GM21825 (cell line): ENCODE measurements around the gene CHST11.
A peak's percentile ranks its signal among the peaks of the same experiment; 100 is the strongest.

ENCODE experiments used
- ATAC-seq: cut with Tn5 transposase; IDR thresholded peaks from one replicate; pipeline ENCODE4 v1.9.1; 2021; ENCODE audit warnings: mild to moderate bottlenecking, moderate library complexity; ENCODE audit not compliant: unreplicated experiment

Gene CHST11

DNA sequence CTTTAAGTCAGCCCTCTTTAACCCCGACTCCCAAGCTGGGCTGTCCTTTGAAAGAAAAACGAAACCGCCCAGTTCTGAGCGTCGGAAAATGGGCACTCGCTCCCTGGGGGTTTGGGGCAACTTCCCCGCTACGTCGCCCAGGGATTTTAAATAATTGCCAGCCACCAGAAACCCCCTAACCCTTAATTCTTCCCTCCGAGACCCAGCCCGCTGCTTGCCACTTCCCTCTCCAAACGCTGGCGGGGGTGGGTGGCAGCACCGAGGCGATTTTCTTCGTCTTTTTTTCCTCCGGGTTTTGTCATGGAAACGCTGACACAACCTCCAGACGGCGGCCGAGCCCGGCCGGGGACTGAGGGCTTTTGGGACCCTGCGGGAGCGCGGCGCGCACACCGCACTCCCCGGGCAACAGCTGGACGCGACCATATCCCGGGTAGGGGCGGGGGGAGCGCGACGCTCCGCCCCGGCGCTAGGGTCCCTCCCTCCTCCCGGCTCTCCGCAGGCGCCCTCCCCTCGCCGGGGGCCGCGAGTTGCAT lies at the start of gene CHST11:
CHST11 (plus strand) TSS at position 532 of the 533 bp plus-strand sequence.
- ATAC-seq = peak; percentile 61

DNA sequence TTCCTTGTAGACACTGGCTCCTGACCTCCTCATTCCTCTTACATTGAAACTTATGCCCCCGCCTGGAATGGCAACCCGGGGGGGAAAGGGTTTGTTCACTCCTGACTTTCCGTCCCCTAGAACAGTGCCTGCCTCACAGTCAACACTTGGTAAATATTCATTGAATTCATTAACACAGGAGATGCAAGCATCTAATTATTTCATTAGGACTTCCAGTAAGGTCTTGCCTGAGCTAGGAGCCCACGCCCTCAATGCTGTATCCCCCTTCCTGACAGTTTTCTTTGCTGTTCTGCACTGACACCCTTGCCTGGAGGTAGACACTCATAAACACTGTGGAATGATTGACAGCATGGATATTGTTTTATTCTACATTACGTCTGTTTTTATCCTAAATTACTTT lies 49.3 kb upstream of the CHST11 start:
- no peak for ATAC-seq

DNA sequence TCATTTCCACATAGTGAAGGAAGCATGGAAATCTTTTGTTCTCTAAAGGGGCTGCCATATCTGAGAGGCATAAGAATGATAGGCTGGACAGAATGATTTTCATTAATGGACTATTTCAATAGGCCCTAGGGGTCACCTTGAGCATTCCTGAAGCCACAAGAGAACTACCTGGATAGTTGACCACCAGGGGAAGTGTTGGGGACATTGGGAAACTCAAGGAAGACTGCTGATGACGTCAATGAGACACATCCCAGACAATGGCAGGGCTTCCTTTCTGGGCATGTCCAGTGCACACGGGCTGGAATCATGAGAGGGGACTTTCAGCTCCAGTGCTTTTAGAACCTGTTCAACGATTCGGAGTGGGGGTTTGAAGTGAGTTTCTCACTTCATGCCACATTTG lies 48.8 kb upstream of the CHST11 start:
- no peak for ATAC-seq

DNA sequence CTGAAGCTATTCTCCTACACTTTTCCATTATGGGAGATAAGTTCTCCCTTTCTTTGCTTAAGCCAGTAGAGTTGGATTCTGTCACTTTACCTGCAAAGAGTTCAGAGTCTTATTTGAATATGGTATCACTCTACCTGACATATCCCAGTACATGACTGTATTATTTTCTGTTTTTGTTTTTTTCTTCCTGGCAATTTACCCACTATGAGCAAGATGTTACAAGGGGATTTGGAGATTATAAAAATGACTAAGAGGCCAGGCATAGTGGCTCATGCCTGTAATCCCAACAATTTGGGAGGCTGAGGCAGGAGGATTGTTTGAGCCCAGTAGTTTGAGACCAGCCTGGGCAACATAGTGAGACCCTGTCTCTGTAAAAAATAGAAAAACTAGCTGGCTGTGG lies 46.4 kb upstream of the CHST11 start:
- no peak for ATAC-seq

DNA sequence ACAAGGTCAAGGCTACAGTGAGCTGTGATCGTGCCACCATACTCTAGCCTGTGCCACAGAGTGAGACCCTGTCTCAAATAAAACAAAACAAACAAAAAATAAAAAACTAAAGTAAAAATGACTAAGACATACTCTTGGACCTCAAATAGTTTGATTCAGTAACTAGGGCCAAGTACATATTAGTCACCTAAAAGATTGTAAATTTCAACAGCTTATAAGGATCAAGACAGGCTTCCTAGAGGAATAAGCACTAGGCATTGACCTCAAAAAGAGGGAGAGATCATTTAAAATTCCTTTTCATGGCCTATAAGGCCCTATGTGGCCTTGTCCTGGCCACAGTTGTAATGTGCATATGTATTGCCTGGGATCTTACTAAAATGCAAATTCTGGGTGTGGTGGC lies 46.0 kb upstream of the CHST11 start:
- no peak for ATAC-seq

DNA sequence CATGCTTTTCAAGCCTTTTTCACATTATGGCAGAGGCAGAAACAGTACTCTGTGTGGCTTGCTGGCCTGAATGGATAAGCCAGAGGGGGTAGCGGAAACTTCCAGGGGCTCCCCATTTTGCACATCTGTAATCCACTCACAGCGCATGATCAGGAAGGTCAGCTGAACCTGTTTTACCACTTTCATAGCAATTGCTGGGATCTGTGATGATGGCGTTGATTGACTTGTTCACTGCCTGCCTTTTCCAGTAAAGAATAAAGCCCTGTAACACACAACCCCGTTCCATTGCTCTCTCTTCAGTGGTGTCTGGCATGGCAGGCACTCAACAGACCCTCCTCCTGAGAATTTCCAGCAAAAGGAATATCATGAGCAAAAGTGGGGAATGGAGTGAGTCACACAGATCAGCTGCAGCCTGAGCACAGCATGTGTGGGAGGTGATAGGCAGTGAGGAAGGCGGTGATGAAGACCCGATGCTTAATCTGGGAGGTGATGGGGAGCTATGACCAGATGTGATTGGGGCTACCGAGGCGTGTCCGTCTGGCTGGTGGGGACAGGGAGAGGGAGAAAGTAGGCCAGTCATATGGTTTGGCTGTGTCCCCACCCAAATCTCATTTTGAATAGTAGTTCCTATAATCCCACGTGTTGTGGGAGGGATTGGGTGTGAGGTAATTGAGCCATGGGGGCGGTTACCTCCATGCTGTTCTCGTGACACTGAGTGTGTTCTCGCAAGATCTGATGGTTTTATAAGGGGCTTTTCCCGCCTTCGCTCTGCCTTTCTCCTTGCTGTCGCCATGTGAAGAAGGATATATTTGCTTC lies 44.7 kb upstream of the CHST11 start:
- no peak for ATAC-seq

DNA sequence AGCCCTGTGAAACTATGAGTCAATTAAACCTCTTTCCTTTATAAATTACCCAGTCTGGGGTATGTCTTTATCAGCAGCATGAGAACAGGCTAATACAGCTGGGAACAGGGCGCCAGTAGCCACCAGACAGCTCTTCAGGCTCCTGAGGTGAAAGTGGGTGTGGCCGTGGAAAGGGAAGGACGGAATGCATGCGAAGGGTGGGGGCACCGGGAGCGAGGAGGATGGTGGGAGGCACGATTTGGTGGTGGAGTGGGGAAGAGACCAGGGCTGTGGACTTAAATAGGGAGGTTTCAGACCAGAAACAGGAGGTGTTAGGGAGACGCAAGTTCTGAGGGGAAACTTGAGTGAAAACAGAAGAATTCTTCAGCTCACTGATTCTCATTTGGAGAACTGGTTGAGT lies 44.1 kb upstream of the CHST11 start:
- no peak for ATAC-seq

DNA sequence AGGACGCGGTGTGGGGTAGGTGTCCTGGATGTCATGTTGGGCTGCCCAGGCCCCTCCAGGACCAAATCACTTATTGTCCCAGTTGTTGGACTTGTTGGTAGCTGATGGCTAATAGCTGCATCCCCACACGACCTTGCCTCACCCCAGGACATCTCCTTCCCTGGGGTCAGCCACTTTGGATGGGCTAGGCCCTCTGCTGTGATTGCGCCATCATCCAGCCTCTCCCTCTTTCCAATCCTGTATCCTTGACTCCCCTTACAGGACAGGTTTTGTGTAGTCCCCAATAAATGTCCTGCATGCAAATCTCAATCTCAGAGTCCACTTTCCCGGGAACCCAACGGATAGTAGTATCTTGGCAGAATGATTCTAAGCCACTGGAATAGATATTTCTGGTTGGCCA lies 43.4 kb upstream of the CHST11 start:
- ATAC-seq = no peak

DNA sequence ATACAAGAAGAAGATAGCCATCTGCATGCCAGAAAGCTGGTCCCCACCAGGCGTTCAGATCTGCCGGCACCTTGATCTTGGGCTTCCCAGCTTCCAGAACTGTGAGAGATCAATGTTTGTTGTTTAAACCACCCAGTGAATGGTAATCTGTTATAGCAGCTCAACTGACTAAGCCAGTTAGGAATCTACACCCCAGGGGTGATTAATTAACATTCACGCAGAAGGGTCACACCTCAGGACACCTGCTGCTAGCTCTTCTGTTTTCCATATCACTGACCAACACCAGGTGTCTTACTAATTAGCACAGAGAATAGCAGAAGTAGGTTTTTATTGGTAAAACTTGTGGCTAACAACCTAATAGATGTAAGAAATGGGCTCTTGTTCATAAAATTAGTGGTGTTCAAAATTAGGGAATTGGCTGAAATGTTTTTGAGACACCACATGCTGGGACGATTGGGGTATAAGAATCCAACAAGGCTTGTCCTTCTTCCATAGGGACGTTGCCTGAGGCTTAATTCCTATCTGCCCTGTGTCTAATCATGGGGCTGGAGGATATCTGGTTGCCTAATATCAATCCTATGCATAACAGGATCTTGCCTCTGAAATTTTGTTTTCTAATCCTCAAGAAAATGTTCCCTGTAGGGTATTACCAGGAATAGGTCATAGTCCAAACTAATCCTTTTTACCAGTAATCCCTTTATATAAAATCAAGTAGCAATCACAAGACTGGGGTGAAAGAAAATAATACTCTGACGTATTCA lies 42.0 kb upstream of the CHST11 start:
- no peak for ATAC-seq

DNA sequence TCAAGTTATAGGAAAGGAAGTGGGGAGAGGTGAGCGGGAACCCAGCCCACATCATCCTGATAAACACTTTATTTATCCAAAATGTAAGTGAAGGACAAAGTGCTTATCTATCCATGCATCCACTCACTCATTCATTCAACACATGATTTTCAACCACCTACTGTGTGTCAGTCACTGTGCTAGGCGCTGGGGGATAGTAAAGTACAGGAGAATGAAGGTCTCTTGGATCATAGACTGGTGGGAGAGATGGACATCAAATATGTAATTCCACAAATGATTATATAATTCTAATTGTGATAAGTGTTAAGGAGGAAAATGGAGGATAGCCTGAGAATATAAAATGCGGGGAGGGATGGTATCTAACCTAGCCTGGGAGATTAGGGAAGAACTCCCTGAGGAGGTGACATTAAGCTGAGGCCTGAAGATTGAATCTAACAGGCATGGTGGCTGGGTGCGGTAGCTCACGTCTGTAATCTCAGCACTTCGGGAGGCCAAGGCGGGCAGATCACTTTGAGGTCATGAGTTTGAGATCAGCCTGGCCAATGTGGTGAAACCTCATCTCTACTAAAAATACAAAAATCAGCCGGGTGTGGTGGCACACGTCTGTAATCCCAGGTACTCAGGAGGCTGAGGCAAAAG lies 41.3 kb upstream of the CHST11 start:
- no peak for ATAC-seq

DNA sequence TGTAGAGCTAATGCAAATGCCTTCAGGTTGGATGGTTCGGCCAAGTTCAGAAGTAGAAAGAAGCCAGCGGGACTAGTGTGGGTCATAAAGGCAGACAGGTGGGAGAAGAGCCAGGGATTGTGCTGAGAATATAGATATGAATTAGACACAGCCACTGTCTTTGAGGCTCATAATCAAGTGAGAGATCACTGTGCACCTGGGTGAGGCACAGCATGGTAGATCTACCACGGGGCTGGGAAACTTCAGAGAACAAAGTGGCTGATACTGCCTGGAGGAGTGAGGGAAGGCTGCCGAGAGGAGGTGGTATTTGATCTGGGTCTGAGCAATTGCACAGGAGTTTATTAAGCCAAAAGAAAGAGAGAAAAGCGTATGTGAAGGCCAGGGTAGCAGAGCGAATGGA lies 40.6 kb upstream of the CHST11 start:
- no peak for ATAC-seq

DNA sequence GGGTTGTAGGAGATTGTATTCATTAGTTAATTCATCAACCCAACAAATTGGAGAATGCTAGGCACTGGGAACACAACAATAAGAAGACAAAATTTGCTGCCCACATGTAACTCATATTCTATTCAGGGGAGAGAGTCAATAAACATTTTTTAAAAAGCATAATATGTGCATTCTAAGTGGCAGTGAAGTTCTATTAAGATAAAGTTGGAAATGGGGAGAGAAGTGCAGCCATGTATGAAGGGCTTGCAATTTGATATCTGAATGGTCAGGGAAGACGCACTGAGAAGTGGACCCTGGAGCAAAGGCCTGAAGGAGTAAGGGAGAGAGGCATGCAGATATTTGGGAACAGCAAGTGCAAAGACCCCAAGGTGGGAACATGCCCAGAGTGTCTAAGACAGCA lies 40.2 kb upstream of the CHST11 start:
- no peak for ATAC-seq

DNA sequence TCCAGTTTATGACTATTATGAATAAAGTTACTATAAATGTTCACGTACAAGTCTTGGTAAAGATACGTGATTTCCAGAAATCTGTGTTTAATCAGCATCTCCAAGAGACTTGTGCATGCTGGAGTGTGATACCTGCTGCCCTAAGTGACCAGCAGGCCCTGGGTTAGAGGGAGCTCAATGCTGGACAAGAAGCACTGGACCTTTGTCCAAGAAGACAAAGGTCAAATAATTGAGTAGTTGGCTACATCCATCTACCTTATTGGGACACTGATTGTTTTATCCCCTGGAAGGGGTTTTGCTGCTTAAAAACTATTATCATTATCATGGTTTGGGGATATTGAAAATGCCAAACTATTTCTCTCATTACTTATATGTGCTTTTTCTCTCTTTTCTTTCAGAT lies 37.0 kb upstream of the CHST11 start:
- ATAC-seq = no peak

DNA sequence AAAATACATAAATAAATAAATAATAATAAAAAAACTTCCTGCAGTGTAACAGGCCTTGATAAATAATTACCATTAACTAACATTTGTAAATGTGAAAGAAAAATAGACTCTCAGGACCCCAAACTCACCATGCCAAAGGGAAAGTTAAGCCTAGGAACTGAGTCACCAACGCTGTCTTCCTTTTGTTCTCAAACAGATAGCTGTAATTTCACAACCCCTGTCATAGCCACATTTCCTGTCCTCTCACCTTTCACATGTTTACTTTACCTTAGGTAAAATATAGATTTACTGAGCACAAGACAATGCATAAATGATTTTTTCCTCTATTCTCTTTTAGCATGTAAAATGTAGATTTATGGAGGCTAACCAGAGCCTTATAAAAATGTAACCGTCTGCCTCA lies 35.9 kb upstream of the CHST11 start:
- ATAC-seq = no peak

DNA sequence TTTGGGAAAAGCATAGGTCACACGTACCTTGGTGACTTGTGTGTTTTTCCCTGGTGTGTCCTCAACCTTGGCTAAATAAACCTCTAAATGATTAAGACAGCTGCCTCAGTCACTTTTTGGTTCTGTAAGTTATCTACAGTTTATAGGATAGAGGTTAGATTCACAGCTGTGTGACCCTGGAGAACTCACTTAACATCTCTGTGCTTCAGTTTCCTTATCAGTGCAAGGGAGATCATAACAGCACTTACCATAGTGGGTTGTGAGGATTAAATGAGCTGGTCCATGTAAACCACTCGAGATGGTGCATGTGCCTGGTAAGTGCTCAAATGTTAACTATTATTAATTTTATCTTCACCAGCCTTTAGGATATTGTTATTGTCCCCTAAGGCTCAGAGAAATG lies 35.4 kb upstream of the CHST11 start:
- no peak for ATAC-seq

DNA sequence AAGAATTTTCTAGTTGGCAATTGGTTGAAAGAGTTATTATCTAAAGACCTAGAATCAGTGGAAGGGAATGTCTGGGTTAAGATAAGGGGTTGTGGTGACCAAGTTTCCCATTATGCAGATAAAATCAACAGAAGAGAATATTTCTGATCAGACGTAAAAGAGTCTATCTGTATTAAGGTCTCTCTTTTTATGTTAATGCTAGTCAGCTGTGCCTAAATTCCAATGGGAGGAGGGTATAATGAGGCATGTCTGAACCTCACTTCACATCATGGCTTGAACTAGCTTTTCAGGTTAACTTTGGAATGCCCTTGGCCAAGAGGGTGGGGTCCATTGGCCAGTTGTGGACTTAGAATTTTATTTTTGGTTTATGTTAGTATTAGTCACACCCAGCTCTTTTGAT lies 34.3 kb upstream of the CHST11 start:
- no peak for ATAC-seq

DNA sequence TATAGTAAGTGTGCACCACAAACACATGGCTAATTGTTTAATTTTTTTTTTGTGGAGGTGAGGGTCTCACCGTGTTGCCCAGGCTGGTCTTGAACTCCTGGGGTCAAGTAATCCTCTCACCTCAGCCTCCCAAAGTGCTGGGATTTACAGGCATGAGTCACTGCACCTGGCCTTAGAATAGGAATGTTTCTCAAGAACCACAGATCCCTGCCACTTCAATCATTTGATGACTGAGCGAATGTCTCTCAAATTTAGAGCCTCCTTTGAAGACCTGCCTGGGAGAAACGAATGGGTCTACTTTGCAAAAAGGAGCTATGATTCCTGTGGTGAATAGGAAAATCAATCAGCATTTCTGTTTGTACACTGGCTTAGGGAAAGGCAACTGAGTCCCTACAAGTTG lies 33.5 kb upstream of the CHST11 start:
- ATAC-seq = no peak

DNA sequence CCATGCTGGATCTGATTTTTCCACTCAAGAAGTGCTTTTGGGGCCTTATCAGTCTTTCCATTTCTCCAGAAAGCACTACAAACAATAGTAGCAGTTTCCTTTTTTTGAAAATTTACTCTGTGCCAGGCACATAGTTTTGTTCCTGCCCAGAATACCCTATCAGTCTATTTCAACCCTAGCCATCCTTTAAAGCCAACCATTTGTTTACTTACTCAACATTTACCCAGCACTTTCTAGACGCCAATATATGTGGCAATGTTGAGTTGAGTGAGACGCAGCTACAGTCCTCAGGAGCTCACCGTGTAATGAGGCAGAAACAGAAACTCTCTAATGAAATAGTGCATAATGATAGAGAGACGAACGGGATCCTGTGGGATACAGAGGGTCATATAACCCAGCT lies 32.9 kb upstream of the CHST11 start:
- no peak for ATAC-seq

DNA sequence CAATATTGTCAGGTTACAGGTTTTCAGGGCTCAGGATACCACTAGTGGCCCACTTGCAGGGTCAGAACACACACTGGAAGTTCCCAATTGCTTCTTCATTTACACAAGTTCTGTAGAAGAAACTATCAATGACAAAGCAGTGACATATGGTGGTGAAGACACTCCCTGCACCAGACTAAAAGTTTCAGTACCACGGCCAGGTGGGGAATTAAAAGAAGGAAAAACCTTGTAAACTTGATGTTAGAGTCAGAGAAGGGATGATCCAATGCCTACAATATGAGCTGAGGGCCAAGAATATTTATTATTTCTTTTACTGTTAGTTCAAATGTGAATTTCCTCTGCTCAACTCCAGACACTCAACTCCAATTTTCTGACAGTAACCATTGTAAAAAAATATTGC lies 31.8 kb upstream of the CHST11 start:
- no peak for ATAC-seq

DNA sequence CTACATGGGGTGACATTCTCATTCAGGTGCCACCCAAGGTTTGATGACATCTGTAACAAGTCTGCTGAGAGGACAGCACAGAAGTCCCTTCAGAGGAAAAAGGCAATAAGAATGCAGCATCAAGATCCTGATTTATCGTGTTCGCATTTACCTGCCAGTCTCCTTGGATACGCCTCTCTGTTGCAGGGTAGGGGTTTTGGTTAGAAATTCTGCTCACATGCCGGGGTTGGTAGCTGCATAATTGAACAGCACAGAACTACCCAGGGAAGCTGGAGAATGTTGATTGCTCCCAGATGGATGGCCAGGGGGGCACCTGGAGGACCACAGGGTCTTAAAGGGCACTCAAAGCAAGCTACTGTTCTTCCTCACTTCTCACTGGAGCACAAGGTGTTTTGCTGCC lies 31.1 kb upstream of the CHST11 start:
- ATAC-seq = no peak

DNA sequence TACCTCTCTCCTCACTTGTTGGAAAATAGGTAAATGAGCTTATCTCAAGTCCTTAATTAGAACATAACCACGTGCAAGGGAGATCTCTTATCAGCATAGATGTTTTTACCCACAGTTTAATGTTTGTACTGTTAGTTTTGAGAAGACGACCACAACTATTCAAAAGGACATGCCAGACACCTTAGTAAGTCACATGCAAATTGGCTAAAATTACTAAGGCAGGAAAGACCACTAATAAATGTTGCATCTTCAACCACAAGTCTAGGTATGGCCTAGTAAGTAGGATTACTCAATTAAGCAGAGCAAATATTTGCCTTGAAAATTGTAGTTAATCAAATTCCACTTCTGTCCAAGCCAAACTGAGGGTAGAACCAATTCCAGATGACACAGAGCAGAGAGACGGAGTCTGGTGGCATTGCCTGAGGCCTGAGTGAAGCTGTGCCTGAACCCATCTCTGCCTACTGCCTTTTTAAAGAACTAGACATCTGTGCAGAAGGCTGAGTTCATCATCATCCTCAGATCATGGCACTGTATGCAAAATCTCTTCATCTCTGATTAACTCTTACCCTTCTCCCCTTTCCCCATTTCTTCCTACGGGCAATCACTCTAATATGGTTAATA lies 29.7 kb upstream of the CHST11 start:
- no peak for ATAC-seq
